Liver (tissue), 3 donors: Measurements from ENCODE around the gene APP.

Experiments used
- ATF3 ChIP-seq: IDR thresholded peaks from 2 replicates; pipeline ENCODE4 v1.6.1; 2016; ENCODE audit warnings: antibody characterized with exemption
- CTCF ChIP-seq: fragments of 150-350 bp; IDR thresholded peaks from 2 replicates; pipeline ENCODE4 v1.5.1; 2017; ENCODE audit warnings: improper control_type of control experiment, low read depth, low read length; ENCODE audit not compliant: missing input control
- EGR1 ChIP-seq, 2 donors: IDR thresholded peaks; 2 replicates each; pipeline ENCODE4 v1.6.1; 2016 to 2018; ENCODE audit warnings: antibody characterized with exemption in 2 of 2, low read depth in 2 of 2
- GABPA ChIP-seq, 2 donors: IDR thresholded peaks in 1 of 2; conservative IDR thresholded peaks in 1 of 2; 2 replicates each; pipeline ENCODE4 v1.6.1; 2016; ENCODE audit warnings: antibody characterized with exemption in 2 of 2, mild to moderate bottlenecking in 1 of 2, moderate library complexity in 1 of 2
- JUND ChIP-seq, 2 donors: IDR thresholded peaks; 2 replicates each; pipeline ENCODE4 v1.6.1; 2016; ENCODE audit warnings: antibody characterized with exemption in 2 of 2
- MAX ChIP-seq: IDR thresholded peaks from 2 replicates; pipeline ENCODE4 v1.6.1; 2016; ENCODE audit warnings: antibody characterized with exemption
- RAD21 ChIP-seq, 2 donors: IDR thresholded peaks; 2 replicates each; pipeline ENCODE4 v1.6.1; 2016; ENCODE audit warnings: antibody characterized with exemption in 2 of 2, mild to moderate bottlenecking in 2 of 2
- REST ChIP-seq: IDR thresholded peaks from 2 replicates; pipeline ENCODE4 v1.6.1; 2016; ENCODE audit warnings: antibody characterized with exemption, mild to moderate bottlenecking
- RXRA ChIP-seq, 2 donors: IDR thresholded peaks; 2 replicates each; pipeline ENCODE4 v1.6.1; 2017 to 2018; ENCODE audit warnings: antibody characterized with exemption in 2 of 2, mild to moderate bottlenecking in 1 of 2
- TAF1 ChIP-seq: conservative IDR thresholded peaks from 2 replicates; pipeline ENCODE4 v1.6.1; 2016; ENCODE audit warnings: antibody characterized with exemption, mild to moderate bottlenecking
- YY1 ChIP-seq: IDR thresholded peaks from 2 replicates; pipeline ENCODE4 v1.6.1; 2016; ENCODE audit warnings: antibody characterized with exemption, mild to moderate bottlenecking
- donor health status: healthy.
- donor health status: healthy.

GRCh38 chr21:25942135-25942534 is 228.4 kb downstream of the APP start:
- no peak for TF ChIP-seq CTCF
- no peak for TF ChIP-seq REST
- TF ChIP-seq RXRA (IDR thresholded peaks at IDR 0.05): no peak
- no peak for TF ChIP-seq MAX
- no peak for TF ChIP-seq YY1
- no peak for TF ChIP-seq ATF3
- no peak for TF ChIP-seq GABPA (IDR thresholded peaks at IDR 0.05 in 1 of 2, conservative IDR thresholded peaks at IDR 0.05 in 1 of 2)
- no peak for TF ChIP-seq RAD21 (IDR thresholded peaks at IDR 0.05)
- no peak for TF ChIP-seq JUND (IDR thresholded peaks at IDR 0.05)
- no peak for TF ChIP-seq TAF1
- no peak for TF ChIP-seq EGR1 (IDR thresholded peaks at IDR 0.05; ENCODE audit: low read depth in 2 of 2)
